Fibroblast of the aortic adventitia (primary cell): ENCODE results near the gene CCDC97. TPM values are rescaled to one million over a fixed set of nuclear protein-coding genes. Genes with fewer than 3 reads are reported as not detected.

ENCODE experiments used
- DNase-seq: peaks from one replicate; pipeline ENCODE4 v3.0.0-alpha.2; 2010; ENCODE audit warnings: low read depth
- H3K4me3 ChIP-seq: 2 replicates; pipeline ENCODE4 v1.5.1; 2011; ENCODE audit warnings: low read depth, mild to moderate bottlenecking, control low read depth, low read length, moderate library complexity
- CTCF ChIP-seq: IDR thresholded peaks from 2 replicates; pipeline ENCODE4 v1.5.1; 2011; ENCODE audit warnings: mild to moderate bottlenecking, low read length, control low read depth, inconsistent platforms; ENCODE audit not compliant: insufficient read depth
- total RNA-seq: library from RNA; depleted of rRNA; stranded (reverse); fragments of >200 nt; gene quantifications from 2 replicates; pipeline ENCODE4 v1.2.3, GENCODE V29; 2012; ENCODE audit warnings: low replicate concordance

The CCDC97 gene
- total RNA-seq, 1 donor, result 11.4 TPM

GRCh38 chr19:41311072-41311471 is 1.1 kb downstream of the CCDC97 start:
- DNase-seq, result no peak
- TF ChIP-seq CTCF, result no peak

GRCh38 chr19:41311613-41312012 is 1.6 kb downstream of the CCDC97 start:
- no peak for DNase-seq
- peak overlapping the region; percentile 94 for H3K4me3 ChIP-seq
- no peak for TF ChIP-seq CTCF

More at GRCh38 chr19:41311072-41311471, 1.1 kb downstream of the CCDC97 start:
- peak overlapping the region; percentile 94 for H3K4me3 ChIP-seq

GRCh38 chr19:41316306-41316920 is 6.4 kb downstream of the CCDC97 start:
- TF ChIP-seq CTCF, result no peak

GRCh38 chr19:41318696-41319499 is 8.9 kb downstream of the CCDC97 start:
- no peak overlapping the region for H3K4me3 ChIP-seq
- TF ChIP-seq CTCF, result no peak
- DNase-seq, result no peak

More at GRCh38 chr19:41316306-41316920, 6.4 kb downstream of the CCDC97 start:
- no peak overlapping the region for H3K4me3 ChIP-seq
- DNase-seq, result no peak

GRCh38 chr19:41319500-41320184 is 9.7 kb downstream of the CCDC97 start:
- TF ChIP-seq CTCF, result no peak
- DNase-seq, result no peak
- no peak overlapping the region for H3K4me3 ChIP-seq

- no peak overlapping the region for H3K4me3 ChIP-seq
- TF ChIP-seq CTCF, result no peak
Observed at GRCh38 chr19:41320185-41320518, 10.2 kb downstream of the CCDC97 start.

More at GRCh38 chr19:41320185-41320518, 10.2 kb downstream of the CCDC97 start:
- DNase-seq, result no peak
